ENCODE results near the gene HECTD4. TPM values are rescaled to one million over a fixed set of nuclear protein-coding genes. Genes with fewer than 3 reads are reported as not detected.
A peak's percentile ranks its signal among the peaks of the same experiment; 100 is the strongest.

Gene HECTD4
- total RNA-seq, 4 donors from 2014 or later = 15.9 to 72.9 (median 45.2) TPM

- H3K36me3 ChIP-seq = no peaks in the 10 kb centered on the region
- no peak for TF ChIP-seq CTCF (IDR thresholded peaks at IDR 0.05)
- no peak for TF ChIP-seq POLR2A (IDR thresholded peaks at IDR 0.05)
- H3K9me3 ChIP-seq = no peaks in the 10 kb centered on the region
- H3K27me3 ChIP-seq = no peaks in the 10 kb centered on the region
- no peaks in the 10 kb centered on the region for H3K4me1 ChIP-seq
- DNase-seq = no peak
- intact Hi-C loops (cut with DNase I; ENCODE audit: low total_unique reads) = no loop called here
- H3K4me3 ChIP-seq = no peak overlapping the region
- no peak overlapping the region for H3K27ac ChIP-seq
These were observed 236.1 kb downstream of the HECTD4 start for GRCh38 chr12:112146123-112146522.

GRCh38 chr12:112140728-112141127 lies 241.5 kb downstream of the HECTD4 start:
- Histone ChIP-seq H3K27ac (no peak overlapping the region), H3K36me3 (no peaks in the 10 kb centered on the region), H3K27me3 (no peaks in the 10 kb centered on the region), H3K9me3 (no peaks in the 10 kb centered on the region), H3K4me1 (no peaks in the 10 kb centered on the region), H3K4me3 (no peak overlapping the region)
- DNase-seq = no peak
- TF ChIP-seq CTCF (IDR thresholded peaks at IDR 0.05) = no peak
- no peak for TF ChIP-seq POLR2A (IDR thresholded peaks at IDR 0.05)
- intact Hi-C loops (cut with DNase I; ENCODE audit: low total_unique reads) = no loop called here

- H3K9me3 ChIP-seq = no peaks in the 10 kb centered on the region
- H3K27ac ChIP-seq = no peak overlapping the region
- no peaks in the 10 kb centered on the region for H3K36me3 ChIP-seq
- intact Hi-C loops (cut with DNase I; ENCODE audit: low total_unique reads) = no loop called here
- H3K27me3 ChIP-seq = no peaks in the 10 kb centered on the region
- H3K4me1 ChIP-seq = peaks cover 4 to 8% of the 10 kb centered on the region in 2 donors
- H3K4me3 ChIP-seq = no peak overlapping the region
- no peak for DNase-seq
- TF ChIP-seq POLR2A (IDR thresholded peaks at IDR 0.05) (no peak), CTCF (IDR thresholded peaks at IDR 0.05) (no peak)
These were observed 247.5 kb downstream of the HECTD4 start for GRCh38 chr12:112134731-112135130.

- TF ChIP-seq CTCF (IDR thresholded peaks at IDR 0.05) (no peak), POLR2A (IDR thresholded peaks at IDR 0.05) (no peak)
These were observed 248.8 kb downstream of the HECTD4 start for GRCh38 chr12:112133418-112133817.

GRCh38 chr12:112131686-112132085 lies 250.5 kb downstream of the HECTD4 start:
- TF ChIP-seq POLR2A (IDR thresholded peaks at IDR 0.05) (no peak), CTCF (IDR thresholded peaks at IDR 0.05) (no peak)
- intact Hi-C loops (cut with DNase I; ENCODE audit: low total_unique reads) = no loop called here
- Histone ChIP-seq H3K27me3 (no peaks in the 10 kb centered on the region), H3K4me1 (peaks cover 8 to 10% of the 10 kb centered on the region in 2 donors), H3K36me3 (no peaks in the 10 kb centered on the region), H3K4me3 (no peak overlapping the region), H3K9me3 (no peaks in the 10 kb centered on the region), H3K27ac (peak overlapping the region in 1 of 2 donors; percentile 77)
- no peak for DNase-seq

More at GRCh38 chr12:112133418-112133817, 248.8 kb downstream of the HECTD4 start:
- Histone ChIP-seq H3K4me3 (no peak overlapping the region), H3K27ac (no peak overlapping the region), H3K36me3 (no peaks in the 10 kb centered on the region), H3K27me3 (no peaks in the 10 kb centered on the region), H3K4me1 (peaks cover 7 to 8% of the 10 kb centered on the region in 2 donors), H3K9me3 (no peaks in the 10 kb centered on the region)
- intact Hi-C loops (cut with DNase I; ENCODE audit: low total_unique reads) = no loop called here
- DNase-seq = no peak
